Prostate gland (tissue), 2 donors: ENCODE data around the gene SPATA2L. TPM values are rescaled to one million over a fixed set of nuclear protein-coding genes. Genes with fewer than 3 reads are reported as not detected.

ENCODE experiments used
- DNase-seq: peaks from one replicate; pipeline ENCODE4 v3.0.0-alpha.2; 2019; ENCODE audit warnings: low spot score
- H3K27ac ChIP-seq, 2 donors: fragments of 200-600 bp; sonication (generic); 2 replicates each; pipeline ENCODE4 v1.5.1; 2017 to 2019
- H3K27me3 ChIP-seq: fragments of 200-600 bp; sonication (generic); replicated peaks from 2 replicates; pipeline ENCODE4 v1.5.1; 2019; ENCODE audit not compliant: insufficient read depth
- H3K36me3 ChIP-seq, 2 donors: fragments of 200-600 bp; sonication (generic); 1 replicate in 1 of 2; 2 replicates in 1 of 2; pipeline versions ENCODE4 v1.5.1 to v1.8.1; 2017 to 2019
- H3K4me1 ChIP-seq: fragments of 200-600 bp; sonication (generic); replicated peaks from 2 replicates; pipeline ENCODE4 v1.5.1; 2019
- H3K4me3 ChIP-seq, 2 donors: fragments of 200-600 bp; sonication (generic); 2 replicates each; pipeline ENCODE4 v1.5.1; 2017 to 2019
- H3K9me3 ChIP-seq: fragments of 200-600 bp; sonication (generic); 2 replicates; pipeline ENCODE4 v1.5.1; 2017
- POLR2A ChIP-seq: fragments of 450-650 bp; IDR thresholded peaks from one replicate; pipeline ENCODE4 v1.6.1; 2016; ENCODE audit warnings: antibody characterized with exemption, mild to moderate bottlenecking
- POLR2AphosphoS5 ChIP-seq: sonication (generic); formaldehyde crosslinking; IDR thresholded peaks from one replicate; pipeline ENCODE4 v1.6.1; 2017; ENCODE audit warnings: antibody characterized with exemption
- WGBS: methylation state at CpG from one replicate; pipeline ENCODE4 v1.1.5; 2018; 5-methylcytosine and 5-hydroxymethylcytosine counted together
- intact Hi-C: fragments of 100-400 bp; cut with DNase I; formaldehyde crosslinking; loops from one replicate; pipeline ENCODE4 v1.14.2; 2022
- total RNA-seq, 2 donors: library from RNA; depleted of rRNA; stranded (reverse); fragments of >200 nt; gene quantifications; one replicate each; pipeline ENCODE4 v1.1.0, GENCODE V29; 2016
- TF ChIP-seq, protein P1 (sequence below), 4 experiments: fragments of 200-600 bp in 2 of 4; fragments of 450-650 bp in 2 of 4; sonication (generic) in 2 of 4; IDR thresholded peaks; 1 replicate in 3 of 4; 2 replicates in 1 of 4; pipeline ENCODE4 v1.5.1; 2016 to 2019; ENCODE audit warnings: antibody characterized with exemption in 4 of 4, mild to moderate bottlenecking in 2 of 4, moderate library complexity in 2 of 4

The SPATA2L gene
- total RNA-seq, 2 donors from 2014 or later, result 15.6 to 19.7 TPM

DNA sequence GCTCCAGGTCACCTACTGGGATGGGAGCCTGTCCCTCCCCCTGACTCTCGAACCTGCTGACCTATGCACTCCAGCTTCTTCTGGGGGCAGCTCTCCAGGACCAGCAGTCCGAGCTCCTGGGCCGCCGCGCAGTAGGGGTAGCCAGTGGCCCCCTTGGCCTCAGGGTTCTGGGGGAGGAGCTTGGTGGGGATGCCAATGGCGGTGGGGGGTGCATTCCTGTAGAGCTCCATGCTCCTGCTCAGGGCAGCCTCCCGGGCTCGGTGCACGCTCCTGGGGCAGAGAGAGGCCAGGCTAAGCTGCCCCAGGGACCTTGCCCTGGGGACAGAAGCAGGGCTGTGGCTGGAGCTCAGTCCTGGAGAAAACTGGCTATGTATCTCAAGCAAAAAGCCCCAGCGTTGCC, 7.7 kb upstream of the SPATA2L start:
- WGBS, result 90% methylated on average over 10 of the region's 10 CpGs
- Histone ChIP-seq H3K27ac (no peak overlapping the region), H3K27me3 (no peaks in the 10 kb centered on the region), H3K4me1 (no peaks in the 10 kb centered on the region), H3K4me3 (no peak overlapping the region), H3K9me3 (no peaks in the 10 kb centered on the region), H3K36me3 (no peaks in the 10 kb centered on the region)
- DNase-seq, result no peak
- TF ChIP-seq, protein P1, sequence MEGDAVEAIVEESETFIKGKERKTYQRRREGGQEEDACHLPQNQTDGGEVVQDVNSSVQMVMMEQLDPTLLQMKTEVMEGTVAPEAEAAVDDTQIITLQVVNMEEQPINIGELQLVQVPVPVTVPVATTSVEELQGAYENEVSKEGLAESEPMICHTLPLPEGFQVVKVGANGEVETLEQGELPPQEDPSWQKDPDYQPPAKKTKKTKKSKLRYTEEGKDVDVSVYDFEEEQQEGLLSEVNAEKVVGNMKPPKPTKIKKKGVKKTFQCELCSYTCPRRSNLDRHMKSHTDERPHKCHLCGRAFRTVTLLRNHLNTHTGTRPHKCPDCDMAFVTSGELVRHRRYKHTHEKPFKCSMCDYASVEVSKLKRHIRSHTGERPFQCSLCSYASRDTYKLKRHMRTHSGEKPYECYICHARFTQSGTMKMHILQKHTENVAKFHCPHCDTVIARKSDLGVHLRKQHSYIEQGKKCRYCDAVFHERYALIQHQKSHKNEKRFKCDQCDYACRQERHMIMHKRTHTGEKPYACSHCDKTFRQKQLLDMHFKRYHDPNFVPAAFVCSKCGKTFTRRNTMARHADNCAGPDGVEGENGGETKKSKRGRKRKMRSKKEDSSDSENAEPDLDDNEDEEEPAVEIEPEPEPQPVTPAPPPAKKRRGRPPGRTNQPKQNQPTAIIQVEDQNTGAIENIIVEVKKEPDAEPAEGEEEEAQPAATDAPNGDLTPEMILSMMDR (IDR thresholded peaks at IDR 0.05), result no peak
- TF ChIP-seq POLR2AphosphoS5, result no peak
- TF ChIP-seq POLR2A, result no peak
- intact Hi-C loops, result loop anchor here (5.0 kb wide), 1 partner anchor 88 kb away; no protein-coding TSS in a partner anchor

DNA sequence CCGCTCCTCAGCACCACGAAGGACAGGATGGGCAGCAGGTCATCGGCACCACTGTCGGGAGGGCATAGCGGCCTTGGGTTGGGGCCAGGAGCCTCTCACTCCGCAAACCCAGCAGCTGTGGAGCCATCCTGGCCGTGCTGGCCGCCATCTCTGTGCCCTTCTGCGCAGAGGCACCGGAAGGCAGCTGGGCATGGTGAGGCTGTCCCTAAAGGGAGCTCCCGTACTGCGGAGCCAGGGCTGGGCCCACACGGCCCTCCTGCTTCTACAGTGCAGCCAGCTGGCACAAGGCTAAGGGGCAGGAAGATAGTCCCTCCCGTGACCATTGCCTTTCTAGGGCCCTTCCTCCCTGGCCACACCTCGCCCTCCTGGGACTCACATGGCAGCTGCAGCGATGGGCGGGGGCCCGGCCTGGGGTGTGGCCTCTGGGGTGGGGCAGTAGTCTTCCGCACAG, 7.0 kb upstream of the SPATA2L start:
- 89% methylated on average over 19 of the region's 19 CpGs for WGBS
- intact Hi-C loops, result loop anchor here (5.0 kb wide), 1 partner anchor 89 kb away; no protein-coding TSS in a partner anchor
- no peak overlapping the region for H3K27ac ChIP-seq
- H3K4me3 ChIP-seq, result no peak overlapping the region
- no peaks in the 10 kb centered on the region for H3K27me3 ChIP-seq
- no peak for DNase-seq
- no peaks in the 10 kb centered on the region for H3K4me1 ChIP-seq
- H3K9me3 ChIP-seq, result no peaks in the 10 kb centered on the region
- H3K36me3 ChIP-seq, result no peaks in the 10 kb centered on the region
- TF ChIP-seq, protein P1 (IDR thresholded peaks at IDR 0.05), result no peak
- TF ChIP-seq POLR2AphosphoS5 (no peak), POLR2A (no peak)

DNA sequence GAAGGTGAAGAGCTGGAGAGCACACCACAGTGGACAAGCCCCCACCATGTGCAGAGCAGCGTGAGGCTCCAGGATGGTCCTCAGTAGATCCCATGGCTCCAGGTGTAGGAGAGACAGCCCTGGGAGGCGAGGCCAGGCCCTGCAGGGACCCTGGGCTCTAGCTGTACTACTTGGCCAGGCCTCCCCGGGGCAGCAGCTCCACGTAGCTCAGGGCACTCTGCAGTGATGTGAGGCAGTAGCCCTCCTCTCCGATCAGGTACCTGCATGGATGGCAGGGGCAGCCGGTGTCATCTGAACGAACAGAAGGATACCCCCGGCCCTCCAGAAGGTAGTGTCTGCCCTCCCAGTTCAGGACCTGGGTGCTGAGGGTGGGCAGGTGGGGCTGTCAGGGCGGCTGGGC, 6.2 kb upstream of the SPATA2L start:
- Histone ChIP-seq H3K4me1 (no peaks in the 10 kb centered on the region), H3K36me3 (no peaks in the 10 kb centered on the region), H3K27me3 (no peaks in the 10 kb centered on the region), H3K27ac (no peak overlapping the region), H3K4me3 (no peak overlapping the region), H3K9me3 (no peaks in the 10 kb centered on the region)
- TF ChIP-seq, protein P1 (IDR thresholded peaks at IDR 0.05), result no peak
- TF ChIP-seq POLR2AphosphoS5, result no peak
- no peak for TF ChIP-seq POLR2A
- DNase-seq, result no peak
- intact Hi-C loops, result loop anchor here (5.0 kb wide), 1 partner anchor 90 kb away; no protein-coding TSS in a partner anchor
- 95% methylated on average over 9 of the region's 9 CpGs for WGBS

DNA sequence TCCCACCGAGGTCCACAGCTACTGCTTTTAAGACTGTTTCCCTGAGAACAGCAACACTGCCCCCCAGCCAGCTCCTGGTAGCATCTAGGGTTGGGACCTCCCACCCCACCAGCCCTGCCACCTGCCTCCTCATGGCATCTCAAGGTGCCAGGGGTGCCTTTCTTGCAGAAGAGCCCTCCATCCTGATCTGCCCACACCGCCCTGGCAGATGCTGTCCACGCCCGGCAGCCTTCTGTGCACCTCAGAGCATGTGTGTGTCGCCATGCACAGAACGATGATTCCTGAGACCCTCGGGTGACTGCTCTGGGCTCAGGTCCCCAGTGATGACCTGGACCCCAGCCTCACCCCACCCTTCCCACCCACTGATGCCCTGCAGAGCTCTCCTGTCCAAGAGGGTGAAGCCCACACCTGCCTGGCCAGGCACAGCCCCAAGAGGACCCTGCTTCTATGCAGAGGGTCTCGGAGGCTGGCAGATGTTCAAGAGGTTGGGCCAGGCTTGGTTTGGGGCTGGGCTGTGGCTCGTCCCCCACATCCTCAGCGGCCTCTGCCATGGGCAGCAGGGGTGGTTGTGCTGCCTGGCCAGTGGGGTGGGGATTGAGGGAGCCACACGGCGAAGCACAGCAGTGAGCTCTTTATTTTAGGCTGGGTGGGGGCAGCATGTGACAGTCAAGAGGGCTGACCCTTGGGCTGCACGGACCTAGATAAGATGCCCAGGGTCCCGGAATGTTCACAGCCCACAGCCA, 5.2 kb upstream of the SPATA2L start:
- Histone ChIP-seq H3K27ac (no peak overlapping the region), H3K4me3 (no peak overlapping the region), H3K9me3 (no peaks in the 10 kb centered on the region), H3K4me1 (peaks cover 3% of the 10 kb centered on the region), H3K36me3 (no peaks in the 10 kb centered on the region), H3K27me3 (no peaks in the 10 kb centered on the region)
- intact Hi-C loops, result loop anchor here (5.0 kb wide), 1 partner anchor 91 kb away; no protein-coding TSS in a partner anchor
- WGBS, result 76% methylated on average over 14 of the region's 14 CpGs
- TF ChIP-seq POLR2AphosphoS5 (no peak), POLR2A (no peak)
- TF ChIP-seq, protein P1 (IDR thresholded peaks at IDR 0.05), result no peak
- DNase-seq, result no peak

DNA sequence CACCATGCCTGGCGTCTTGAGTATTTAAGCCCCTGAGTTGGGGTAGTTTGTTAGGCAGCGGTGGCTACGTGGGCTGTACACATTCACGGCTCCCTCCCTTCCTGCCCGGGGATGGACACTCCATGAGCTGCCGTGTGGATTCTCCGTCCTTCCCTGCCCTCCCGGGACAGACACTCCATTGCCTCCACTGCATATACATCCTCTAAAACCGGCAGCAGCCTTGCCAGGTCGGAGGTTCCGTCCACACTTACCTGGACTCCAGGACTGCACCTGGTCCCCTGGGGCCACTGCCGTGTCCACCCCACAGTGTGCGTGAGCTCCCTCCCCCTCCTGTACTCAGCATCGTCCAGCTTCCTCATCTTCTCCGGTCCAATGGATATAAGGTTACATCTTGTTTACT, 3.5 kb upstream of the SPATA2L start:
- Histone ChIP-seq H3K27me3 (no peaks in the 10 kb centered on the region), H3K4me3 (no peak overlapping the region), H3K27ac (no peak overlapping the region), H3K4me1 (peaks cover 3% of the 10 kb centered on the region), H3K36me3 (no peaks in the 10 kb centered on the region), H3K9me3 (no peaks in the 10 kb centered on the region)
- intact Hi-C loops, result loop anchor here (5.0 kb wide), 1 partner anchor 92 kb away; no protein-coding TSS in a partner anchor
- TF ChIP-seq, protein P1 (IDR thresholded peaks at IDR 0.05), result no peak
- no peak for TF ChIP-seq POLR2A
- no peak for TF ChIP-seq POLR2AphosphoS5
- DNase-seq, result no peak
- 67% methylated on average over 15 of the region's 15 CpGs for WGBS
